ENCODE data around the gene FNDC1.

FNDC1 gene

DNA sequence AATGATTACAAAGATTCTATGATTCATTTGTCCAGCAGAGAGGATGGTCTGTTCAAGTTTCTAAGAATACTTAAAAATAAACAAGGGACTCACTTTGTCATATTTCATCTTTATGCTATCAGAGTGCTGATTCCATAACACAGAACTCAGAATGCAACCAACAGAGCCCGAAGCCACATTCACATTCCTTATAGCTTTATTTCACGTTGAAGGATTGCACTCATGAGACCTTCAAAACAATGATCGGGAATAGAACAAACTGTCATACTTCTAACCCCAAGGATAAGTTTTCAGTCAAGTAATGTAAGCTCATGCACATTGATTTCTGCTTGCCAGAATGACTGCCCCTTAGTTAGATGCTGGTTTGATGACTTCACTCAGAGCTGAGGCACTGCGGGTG is 25.2 kb downstream of the FNDC1 start:
- DNase-seq (ENCODE audit: insufficient read length, low spot score) (no peak), FAIRE-seq (no peak)
- TF ChIP-seq POU2F2 (IDR thresholded peaks at IDR 0.05; ENCODE audit: low read depth, low read length) (no peak), SPI1 (IDR thresholded peaks at IDR 0.05; ENCODE audit: low read depth, low read length) (no peak), TAF1 (IDR thresholded peaks at IDR 0.05; ENCODE audit: low read depth, low read length) (no peak), POLR2A (IDR thresholded peaks at IDR 0.05; ENCODE audit: low read depth, low read length) (no peak), POLR2AphosphoS5 (IDR thresholded peaks at IDR 0.05; ENCODE audit: low read depth, low read length) (no peak), PAX5 (IDR thresholded peaks at IDR 0.05; ENCODE audit: insufficient read depth, low read length, severe bottlenecking) (no peak)

DNA sequence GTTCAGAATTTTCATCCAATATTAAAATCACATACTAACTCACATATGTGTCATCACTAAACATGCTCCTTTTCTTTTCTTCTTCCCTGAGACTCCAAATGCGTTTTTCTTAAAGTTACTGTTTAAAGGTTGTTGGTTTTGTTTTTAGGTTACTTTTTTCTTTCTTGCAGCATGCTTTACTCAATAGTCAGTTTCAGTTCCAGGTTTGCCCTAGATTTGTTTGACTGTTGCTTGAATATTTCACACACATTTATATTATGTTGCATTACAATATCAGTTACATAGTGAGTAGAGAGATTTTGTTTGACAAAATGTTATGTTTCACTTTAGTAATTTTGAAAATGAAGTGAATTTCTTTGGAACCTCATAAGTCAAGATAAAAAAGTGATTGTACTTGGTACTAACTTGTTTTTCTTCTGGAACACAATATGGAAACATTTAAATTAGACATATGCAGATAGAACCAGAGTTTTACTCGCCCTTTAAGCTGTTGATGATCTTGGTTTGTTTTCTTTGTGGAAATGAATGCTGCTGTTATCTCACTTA is 27.3 kb downstream of the FNDC1 start:
- no peak for FAIRE-seq
- TF ChIP-seq SPI1 (IDR thresholded peaks at IDR 0.05; ENCODE audit: low read depth, low read length) (peak; percentile 3; the same call in 1 of the 2 replicates), TAF1 (IDR thresholded peaks at IDR 0.05; ENCODE audit: low read depth, low read length) (no peak)

DNA sequence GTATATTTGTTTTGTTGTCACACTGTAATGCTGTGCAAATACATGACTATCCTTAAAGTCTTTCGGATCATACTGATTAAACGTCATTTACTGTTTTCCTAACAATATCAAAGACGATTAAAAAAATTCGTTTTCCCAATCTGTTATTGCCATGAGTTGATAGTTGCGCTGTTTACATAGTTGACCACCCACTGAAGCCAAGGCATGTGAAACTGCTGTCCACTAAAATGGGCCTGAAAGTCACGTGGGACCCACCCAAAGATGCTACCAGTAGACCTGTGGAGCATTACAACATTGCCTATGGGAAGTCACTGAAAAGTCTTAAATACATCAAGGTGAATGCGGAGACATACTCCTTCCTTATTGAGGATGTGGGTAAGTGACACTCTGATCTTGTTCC is 28.1 kb downstream of the FNDC1 start:
- FAIRE-seq, result no peak
- DNase-seq (ENCODE audit: insufficient read length, low spot score), result no peak
- TF ChIP-seq POLR2AphosphoS5 (IDR thresholded peaks at IDR 0.05; ENCODE audit: low read depth, low read length), result no peak
- TF ChIP-seq SPI1 (IDR thresholded peaks at IDR 0.05; ENCODE audit: low read depth, low read length), result no peak
- TF ChIP-seq POLR2A (IDR thresholded peaks at IDR 0.05; ENCODE audit: low read depth, low read length), result no peak
- TF ChIP-seq PAX5 (IDR thresholded peaks at IDR 0.05; ENCODE audit: insufficient read depth, low read length, severe bottlenecking), result no peak
- TF ChIP-seq POU2F2 (IDR thresholded peaks at IDR 0.05; ENCODE audit: low read depth, low read length), result no peak
- no peak for TF ChIP-seq TAF1 (IDR thresholded peaks at IDR 0.05; ENCODE audit: low read depth, low read length)

More for the DNA sequence above, 27.3 kb downstream of the FNDC1 start:
- DNase-seq (ENCODE audit: insufficient read length, low spot score), result no peak

DNA sequence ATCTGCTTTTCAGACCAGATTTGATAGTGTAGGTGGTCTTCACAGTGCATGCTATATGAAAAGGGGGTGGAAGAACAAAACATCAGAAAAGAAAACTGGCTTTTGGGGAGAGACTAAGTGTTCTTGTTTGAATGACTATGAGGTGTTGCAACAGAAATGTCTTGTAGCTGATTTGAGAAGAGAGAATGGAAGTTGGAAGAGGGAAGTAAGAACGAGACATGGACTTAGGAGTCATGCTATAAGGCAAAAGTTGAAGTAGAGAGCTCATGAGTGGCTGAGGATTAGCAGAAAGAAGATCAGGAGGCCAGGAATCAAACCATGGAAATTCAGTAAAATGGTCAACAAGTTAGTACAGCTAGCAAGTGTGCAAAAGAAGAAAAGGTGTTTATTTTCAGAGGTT is 32.1 kb downstream of the FNDC1 start:
- FAIRE-seq (no peak), DNase-seq (ENCODE audit: insufficient read length, low spot score) (no peak)
- TF ChIP-seq POLR2AphosphoS5 (IDR thresholded peaks at IDR 0.05; ENCODE audit: low read depth, low read length) (no peak), TAF1 (IDR thresholded peaks at IDR 0.05; ENCODE audit: low read depth, low read length) (no peak), POU2F2 (IDR thresholded peaks at IDR 0.05; ENCODE audit: low read depth, low read length) (no peak), PAX5 (IDR thresholded peaks at IDR 0.05; ENCODE audit: insufficient read depth, low read length, severe bottlenecking) (no peak), SPI1 (IDR thresholded peaks at IDR 0.05; ENCODE audit: low read depth, low read length) (no peak), POLR2A (IDR thresholded peaks at IDR 0.05; ENCODE audit: low read depth, low read length) (no peak)

DNA sequence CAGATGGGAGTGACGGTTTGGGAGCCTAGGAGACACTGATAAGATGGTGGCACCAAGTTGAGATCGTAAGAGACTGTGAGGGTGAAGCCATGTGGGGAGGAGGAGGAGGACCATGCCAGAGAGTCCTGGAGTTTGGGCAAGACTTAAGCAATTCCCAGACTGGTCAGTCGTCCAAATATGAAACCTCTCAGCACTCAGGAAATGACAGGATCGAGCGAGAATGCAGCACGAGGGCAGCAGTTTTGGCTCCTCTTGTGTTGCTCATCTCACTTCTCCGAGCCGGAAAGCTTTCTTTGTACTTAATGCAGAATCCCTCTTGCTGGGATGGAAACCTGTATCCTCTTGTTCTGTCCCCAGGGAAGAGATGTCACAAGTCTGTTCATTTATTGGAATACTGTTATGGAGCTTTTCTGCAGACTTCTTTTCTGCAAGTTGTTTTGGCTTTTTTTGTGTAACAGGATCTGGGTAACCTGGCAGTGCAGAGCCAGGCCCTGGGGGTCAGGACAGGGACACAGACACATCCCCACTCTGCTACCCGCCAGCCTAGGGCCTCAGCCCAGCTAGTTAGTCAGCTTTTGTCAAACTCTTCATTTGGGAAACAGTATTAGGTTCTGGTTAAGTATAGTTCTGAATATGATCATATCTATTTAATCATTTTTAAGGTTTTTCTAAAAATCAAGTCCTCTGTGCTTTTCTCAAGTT is 34.3 kb downstream of the FNDC1 start:
- TF ChIP-seq SPI1 (IDR thresholded peaks at IDR 0.05; ENCODE audit: low read depth, low read length) (no peak), POLR2A (IDR thresholded peaks at IDR 0.05; ENCODE audit: low read depth, low read length) (no peak), POU2F2 (IDR thresholded peaks at IDR 0.05; ENCODE audit: low read depth, low read length) (no peak), POLR2AphosphoS5 (IDR thresholded peaks at IDR 0.05; ENCODE audit: low read depth, low read length) (no peak), PAX5 (IDR thresholded peaks at IDR 0.05; ENCODE audit: insufficient read depth, low read length, severe bottlenecking) (no peak), TAF1 (IDR thresholded peaks at IDR 0.05; ENCODE audit: low read depth, low read length) (no peak)
- no peak for FAIRE-seq
- DNase-seq (ENCODE audit: insufficient read length, low spot score), result no peak

DNA sequence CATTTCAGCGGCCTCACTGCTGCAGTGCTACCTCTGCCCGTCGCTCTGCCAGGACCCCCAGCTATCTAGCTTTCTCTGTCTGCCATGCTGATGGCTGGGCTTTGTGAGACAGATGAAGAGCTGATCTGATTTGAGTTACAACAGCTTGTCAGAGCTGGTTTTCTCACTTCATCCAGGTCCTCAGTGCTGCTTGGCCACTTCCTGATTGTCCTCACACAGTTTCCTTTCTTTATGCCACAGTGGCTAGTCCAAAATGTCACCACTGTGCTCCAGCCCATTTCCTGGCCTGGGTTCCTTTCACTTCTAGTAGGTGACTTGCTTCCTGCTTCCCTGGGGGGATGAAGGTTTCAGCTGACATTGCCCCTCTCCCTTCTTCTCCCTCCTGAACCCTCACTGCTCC is 35.4 kb downstream of the FNDC1 start:
- FAIRE-seq, result no peak
- TF ChIP-seq POU2F2 (IDR thresholded peaks at IDR 0.05; ENCODE audit: low read depth, low read length) (no peak), POLR2AphosphoS5 (IDR thresholded peaks at IDR 0.05; ENCODE audit: low read depth, low read length) (no peak), POLR2A (IDR thresholded peaks at IDR 0.05; ENCODE audit: low read depth, low read length) (no peak), TAF1 (IDR thresholded peaks at IDR 0.05; ENCODE audit: low read depth, low read length) (no peak), SPI1 (IDR thresholded peaks at IDR 0.05; ENCODE audit: low read depth, low read length) (no peak)
- DNase-seq (ENCODE audit: insufficient read length, low spot score), result no peak

DNA sequence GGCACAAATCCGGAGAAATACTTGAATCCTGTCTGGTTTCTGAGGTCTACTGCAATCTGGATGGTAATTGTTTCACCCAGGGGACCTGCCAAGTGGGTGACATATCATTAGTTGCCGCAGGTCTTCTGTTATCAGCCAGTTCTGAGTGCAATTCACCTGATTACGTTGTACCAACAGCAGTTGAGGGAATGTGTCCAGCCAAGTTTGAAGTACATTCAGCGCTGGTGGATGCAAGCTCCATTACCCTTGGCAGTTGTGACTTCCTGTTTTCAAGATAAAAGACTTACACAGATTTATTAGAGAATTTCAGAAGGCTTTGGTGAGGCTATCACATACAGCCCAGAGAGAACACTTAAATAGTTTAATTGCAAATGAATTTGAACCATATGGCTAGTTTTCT is 42.8 kb downstream of the FNDC1 start:
- DNase-seq (ENCODE audit: insufficient read length, low spot score), result no peak
- no peak for TF ChIP-seq TAF1 (IDR thresholded peaks at IDR 0.05; ENCODE audit: low read depth, low read length)
- TF ChIP-seq SPI1 (IDR thresholded peaks at IDR 0.05; ENCODE audit: low read depth, low read length), result peak; percentile 45; the same call in 1 of the 2 replicates
- FAIRE-seq, result no peak

DNA sequence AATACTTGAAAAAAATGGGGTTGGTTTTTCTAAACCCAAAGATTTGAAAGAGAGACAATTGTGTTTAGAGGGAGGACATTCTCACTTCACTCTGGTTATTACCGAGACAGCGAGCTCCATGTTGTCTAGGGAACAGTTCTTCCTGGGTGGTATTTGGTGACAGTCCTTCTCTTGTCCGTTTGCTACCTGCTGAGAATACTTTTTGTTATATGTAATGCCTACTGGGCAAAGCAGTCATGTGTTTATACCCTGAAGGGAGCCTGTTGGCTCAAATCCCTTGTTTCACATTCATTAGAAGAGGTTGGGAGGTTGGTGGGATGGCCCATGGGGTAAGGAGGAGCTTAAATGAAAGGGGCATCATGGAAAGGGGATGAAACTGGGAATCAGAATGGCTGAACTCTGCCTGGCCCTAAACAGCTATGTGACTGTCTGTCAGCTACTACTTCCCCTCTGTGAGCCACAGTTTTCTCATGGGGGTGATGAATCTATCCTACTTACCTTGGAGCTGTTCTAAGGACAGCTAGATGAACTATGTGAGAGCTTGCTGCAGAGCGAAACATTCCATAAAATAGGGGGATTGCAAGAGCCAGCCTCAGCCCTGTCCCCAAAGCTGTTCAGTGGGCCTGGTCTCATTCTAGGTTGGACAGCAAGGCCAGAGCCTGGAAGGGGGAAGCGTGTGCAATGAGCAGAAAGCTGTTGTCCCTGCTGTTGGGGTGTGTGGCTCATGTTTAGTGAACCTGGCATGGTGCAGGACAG is 43.5 kb downstream of the FNDC1 start:
- FAIRE-seq (no peak), DNase-seq (ENCODE audit: insufficient read length, low spot score) (no peak)
- TF ChIP-seq POLR2AphosphoS5 (IDR thresholded peaks at IDR 0.05; ENCODE audit: low read depth, low read length) (no peak), SPI1 (IDR thresholded peaks at IDR 0.05; ENCODE audit: low read depth, low read length) (no peak), POU2F2 (IDR thresholded peaks at IDR 0.05; ENCODE audit: low read depth, low read length) (no peak), POLR2A (IDR thresholded peaks at IDR 0.05; ENCODE audit: low read depth, low read length) (no peak)

DNA sequence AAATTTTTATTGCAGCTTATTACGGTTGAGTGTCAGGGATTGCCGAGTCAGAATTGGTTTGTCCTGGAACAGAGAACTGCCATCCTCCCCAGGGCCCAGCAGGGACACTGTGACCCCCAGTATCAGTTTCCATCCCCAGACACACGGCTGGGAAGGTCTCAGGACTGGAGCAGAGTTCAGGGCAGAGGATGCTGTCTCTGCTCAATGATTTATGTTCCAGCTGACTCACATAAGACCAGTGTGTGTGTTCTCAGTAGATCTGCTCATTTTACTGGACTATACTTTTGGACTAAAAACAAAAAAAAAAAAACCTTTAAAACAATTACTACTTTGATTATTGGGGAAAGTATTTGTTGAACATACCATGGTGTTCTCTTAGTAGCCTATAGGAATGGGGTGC is 44.2 kb downstream of the FNDC1 start:
- TF ChIP-seq PAX5 (IDR thresholded peaks at IDR 0.05; ENCODE audit: insufficient read depth, low read length, severe bottlenecking) (no peak), POLR2A (IDR thresholded peaks at IDR 0.05; ENCODE audit: low read depth, low read length) (no peak), POLR2AphosphoS5 (IDR thresholded peaks at IDR 0.05; ENCODE audit: low read depth, low read length) (no peak), TAF1 (IDR thresholded peaks at IDR 0.05; ENCODE audit: low read depth, low read length) (no peak), POU2F2 (IDR thresholded peaks at IDR 0.05; ENCODE audit: low read depth, low read length) (no peak), SPI1 (IDR thresholded peaks at IDR 0.05; ENCODE audit: low read depth, low read length) (no peak)
- DNase-seq (ENCODE audit: insufficient read length, low spot score), result no peak
- FAIRE-seq, result no peak

DNA sequence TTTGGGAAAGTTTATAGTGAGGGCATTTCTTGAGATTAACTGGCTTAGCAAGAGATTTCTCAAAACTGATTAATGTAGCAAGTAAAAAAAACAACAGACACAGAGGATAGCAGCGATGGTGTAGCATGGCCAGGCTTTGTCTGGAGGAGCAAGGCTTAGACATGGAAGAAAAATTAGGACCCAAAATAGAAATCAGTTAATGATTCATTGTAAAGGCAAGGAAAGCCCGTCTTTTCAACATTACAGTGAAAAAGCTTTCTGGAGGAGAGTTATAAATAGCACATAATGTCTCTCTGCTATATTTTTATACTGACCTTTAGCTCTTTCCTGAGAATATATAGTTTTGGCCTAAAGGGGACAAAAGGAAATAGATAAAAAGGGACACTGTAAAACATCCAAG is 45.1 kb downstream of the FNDC1 start:
- no peak for TF ChIP-seq TAF1 (IDR thresholded peaks at IDR 0.05; ENCODE audit: low read depth, low read length)
- TF ChIP-seq POLR2AphosphoS5 (IDR thresholded peaks at IDR 0.05; ENCODE audit: low read depth, low read length), result no peak
- no peak for TF ChIP-seq POU2F2 (IDR thresholded peaks at IDR 0.05; ENCODE audit: low read depth, low read length)
- TF ChIP-seq PAX5 (IDR thresholded peaks at IDR 0.05; ENCODE audit: insufficient read depth, low read length, severe bottlenecking), result no peak
- TF ChIP-seq SPI1 (IDR thresholded peaks at IDR 0.05; ENCODE audit: low read depth, low read length), result no peak
- no peak for TF ChIP-seq POLR2A (IDR thresholded peaks at IDR 0.05; ENCODE audit: low read depth, low read length)
- no peak for DNase-seq (ENCODE audit: insufficient read length, low spot score)
- no peak for FAIRE-seq

All from GM12891 (cell line).